ENCODE results near the gene LSMEM2. TPM values are rescaled to one million over a fixed set of nuclear protein-coding genes. Genes with fewer than 3 reads are reported as not detected.

Gene LSMEM2
- total RNA-seq, 1 donor from 2014 or later = not detected

DNA sequence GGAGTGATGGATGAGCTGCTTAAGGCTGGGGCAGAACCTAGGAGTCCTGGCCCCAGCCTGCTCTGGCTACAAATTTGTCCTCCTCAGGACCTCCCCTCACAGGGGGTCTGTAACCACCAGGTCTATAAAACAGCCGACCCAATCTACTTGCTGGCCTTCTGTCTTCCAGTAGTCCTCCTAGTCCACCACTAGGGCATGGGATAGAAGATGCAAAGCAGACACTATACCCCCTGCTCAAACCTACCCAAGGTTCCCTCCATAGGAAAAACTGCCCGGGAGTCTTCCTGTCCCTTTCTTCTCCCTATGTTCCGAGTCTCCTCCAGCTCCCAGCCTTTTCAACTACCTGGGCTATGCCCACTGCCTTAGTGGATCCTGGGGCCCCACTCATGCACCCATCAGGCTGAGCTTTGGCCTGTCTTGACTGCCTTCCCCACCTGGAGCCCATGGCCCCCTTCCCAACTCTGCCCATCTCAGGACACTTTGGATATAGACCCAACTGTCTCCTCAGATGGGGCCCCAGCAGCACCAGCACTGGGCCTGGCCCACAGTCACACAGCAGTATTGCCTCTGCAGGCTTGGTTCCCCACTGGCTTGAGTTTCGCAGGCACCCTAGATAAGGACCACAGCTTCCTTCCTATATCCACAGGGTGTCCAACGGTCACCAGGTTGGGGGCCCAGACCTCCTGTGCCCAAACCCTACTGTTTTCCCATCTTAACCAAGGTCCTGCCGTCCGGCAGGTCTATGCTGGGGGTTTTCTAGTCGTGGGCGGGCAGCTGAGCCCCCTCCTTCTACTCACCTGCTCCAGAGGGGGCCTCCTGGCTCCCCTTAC is 19.2 kb downstream of the LSMEM2 start:
- no peak for DNase-seq (ENCODE audit: low read depth)
- H3K27me3 ChIP-seq (ENCODE audit: control insufficient read depth, insufficient read depth, low read length) = no peaks in the 10 kb centered on the region
- TF ChIP-seq, protein P1, sequence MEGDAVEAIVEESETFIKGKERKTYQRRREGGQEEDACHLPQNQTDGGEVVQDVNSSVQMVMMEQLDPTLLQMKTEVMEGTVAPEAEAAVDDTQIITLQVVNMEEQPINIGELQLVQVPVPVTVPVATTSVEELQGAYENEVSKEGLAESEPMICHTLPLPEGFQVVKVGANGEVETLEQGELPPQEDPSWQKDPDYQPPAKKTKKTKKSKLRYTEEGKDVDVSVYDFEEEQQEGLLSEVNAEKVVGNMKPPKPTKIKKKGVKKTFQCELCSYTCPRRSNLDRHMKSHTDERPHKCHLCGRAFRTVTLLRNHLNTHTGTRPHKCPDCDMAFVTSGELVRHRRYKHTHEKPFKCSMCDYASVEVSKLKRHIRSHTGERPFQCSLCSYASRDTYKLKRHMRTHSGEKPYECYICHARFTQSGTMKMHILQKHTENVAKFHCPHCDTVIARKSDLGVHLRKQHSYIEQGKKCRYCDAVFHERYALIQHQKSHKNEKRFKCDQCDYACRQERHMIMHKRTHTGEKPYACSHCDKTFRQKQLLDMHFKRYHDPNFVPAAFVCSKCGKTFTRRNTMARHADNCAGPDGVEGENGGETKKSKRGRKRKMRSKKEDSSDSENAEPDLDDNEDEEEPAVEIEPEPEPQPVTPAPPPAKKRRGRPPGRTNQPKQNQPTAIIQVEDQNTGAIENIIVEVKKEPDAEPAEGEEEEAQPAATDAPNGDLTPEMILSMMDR (IDR thresholded peaks at IDR 0.05; ENCODE audit: insufficient read depth, low read length, poor library complexity, severe bottlenecking) = peak; percentile 22

DNA sequence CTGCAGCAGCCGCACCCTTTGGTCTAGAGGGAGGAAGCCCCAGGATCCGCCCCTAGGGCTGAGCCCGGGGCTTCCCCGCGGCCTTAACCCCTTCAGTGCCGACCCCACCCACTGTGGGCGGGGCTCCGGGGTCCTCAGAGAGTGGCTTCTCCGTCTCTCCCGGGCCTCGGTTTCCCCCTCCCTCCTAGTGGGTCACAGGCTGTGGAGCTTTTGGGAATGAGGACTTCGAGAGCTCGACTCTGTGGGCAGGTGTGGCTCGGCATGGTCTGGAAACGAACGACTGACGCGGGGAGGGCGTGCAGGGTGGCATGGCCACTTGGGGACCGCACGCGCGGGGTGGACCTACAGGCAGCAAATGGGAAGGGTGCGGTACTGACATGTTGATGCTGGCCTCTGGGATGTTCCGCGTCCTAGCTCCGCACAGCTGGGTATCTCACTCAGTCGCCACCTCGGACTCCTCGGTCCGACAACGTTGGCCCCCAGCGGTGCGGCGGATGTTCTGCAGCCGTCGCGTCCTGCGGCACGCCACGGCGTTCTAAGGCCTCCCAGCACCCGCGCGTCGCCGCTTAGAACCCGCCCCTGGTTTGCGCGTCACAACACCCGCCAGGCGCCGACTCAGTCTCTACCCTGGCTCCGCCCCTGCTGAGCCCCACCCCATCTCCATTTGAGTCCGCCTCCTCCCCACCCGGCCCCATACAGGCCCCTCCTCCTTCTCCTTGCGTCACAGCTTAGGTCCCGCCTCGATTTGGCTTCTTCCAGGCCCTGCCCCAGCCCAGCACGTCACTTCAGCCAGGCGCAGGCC is 20.1 kb downstream of the LSMEM2 start, which contains the start of the genes HYAL3 and NAA80:
Gene HYAL3, minus strand, starts transcription at position 570 of the 802 bp plus-strand sequence. CDS start 3,803 bp downstream, outside the sequence.
Gene NAA80, minus strand, starts transcription at position 570 of the 802 bp plus-strand sequence. CDS start 1,942 bp downstream, outside the sequence.
- TF ChIP-seq, protein P1 (IDR thresholded peaks at IDR 0.05; ENCODE audit: insufficient read depth, low read length, poor library complexity, severe bottlenecking) = no peak
- no peaks in the 10 kb centered on the region for H3K27me3 ChIP-seq (ENCODE audit: control insufficient read depth, insufficient read depth, low read length)
- peak; percentile 89 for DNase-seq (ENCODE audit: low read depth)
- no peaks in the 10 kb centered on the region for H3K36me3 ChIP-seq (ENCODE audit: control insufficient read depth, insufficient read depth, low read length)
- peak within 1 kb of the TSS; percentile 94 for H3K4me3 ChIP-seq (ENCODE audit: low read depth, low read length)

More for the DNA sequence above, 19.2 kb downstream of the LSMEM2 start:
- Histone ChIP-seq H3K4me3 (ENCODE audit: low read depth, low read length) (peak overlapping the region; percentile 94), H3K36me3 (ENCODE audit: control insufficient read depth, insufficient read depth, low read length) (no peaks in the 10 kb centered on the region)

DNA sequence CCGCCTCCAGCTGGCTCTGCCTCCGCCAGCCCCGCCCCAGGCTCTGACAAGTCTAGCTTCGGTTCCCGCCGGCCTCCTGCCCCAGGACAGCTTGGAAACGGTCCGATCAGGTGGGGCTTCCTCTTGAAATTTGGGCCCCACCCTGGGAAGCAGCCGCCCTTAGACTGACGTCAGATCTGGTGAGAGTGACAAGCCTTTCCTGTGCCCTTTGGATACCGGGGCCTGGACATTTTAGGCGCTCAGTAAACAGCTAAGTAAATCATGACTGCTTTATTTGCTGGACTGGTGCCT is 20.7 kb downstream of the LSMEM2 start:
- TF ChIP-seq, protein P1 (IDR thresholded peaks at IDR 0.05; ENCODE audit: insufficient read depth, low read length, poor library complexity, severe bottlenecking) = no peak
- H3K36me3 ChIP-seq (ENCODE audit: control insufficient read depth, insufficient read depth, low read length) = no peaks in the 10 kb centered on the region
- no peak for DNase-seq (ENCODE audit: low read depth)
- no peaks in the 10 kb centered on the region for H3K27me3 ChIP-seq (ENCODE audit: control insufficient read depth, insufficient read depth, low read length)
- H3K4me3 ChIP-seq (ENCODE audit: low read depth, low read length) = peak overlapping the region; percentile 41

DNA sequence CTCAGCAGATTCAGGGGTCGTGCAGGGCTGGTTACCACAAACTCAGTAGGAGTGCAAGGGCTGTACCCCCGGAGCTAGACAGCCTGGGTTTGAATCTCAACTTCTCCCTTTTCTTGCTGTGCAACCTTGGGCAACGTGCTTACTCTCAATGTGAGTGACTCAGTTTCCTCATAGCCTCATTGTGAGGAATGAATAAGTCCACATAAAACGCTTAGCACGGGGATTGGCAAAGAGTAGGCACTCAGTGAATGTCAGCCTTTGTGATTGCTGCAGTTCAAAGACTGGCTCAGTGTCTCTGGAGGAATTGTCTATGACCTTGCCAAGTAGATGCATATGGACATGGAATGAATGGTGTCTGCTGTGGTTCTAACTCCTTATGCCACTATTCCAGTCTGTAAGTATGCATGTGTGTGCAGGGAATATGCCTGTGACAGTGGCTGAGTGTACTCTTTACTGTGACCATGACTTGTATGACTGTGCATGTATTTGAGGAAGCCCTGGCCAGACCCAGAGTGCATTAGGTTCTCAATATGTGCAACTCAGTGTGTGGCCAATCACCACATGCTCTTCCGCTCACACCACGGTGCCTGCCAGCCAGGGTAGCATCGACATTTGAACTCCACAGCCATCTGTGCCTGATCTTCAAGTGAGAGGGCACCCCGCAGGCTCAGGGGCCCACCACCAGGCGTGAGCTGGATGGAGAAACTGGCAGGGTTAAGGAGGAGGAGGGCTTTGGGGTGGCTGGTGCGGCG is 21.2 kb downstream of the LSMEM2 start:
- TF ChIP-seq, protein P1 (IDR thresholded peaks at IDR 0.05; ENCODE audit: insufficient read depth, low read length, poor library complexity, severe bottlenecking) = no peak
- Histone ChIP-seq H3K4me3 (ENCODE audit: low read depth, low read length) (peak overlapping the region; percentile 41), H3K27me3 (ENCODE audit: control insufficient read depth, insufficient read depth, low read length) (no peaks in the 10 kb centered on the region), H3K36me3 (ENCODE audit: control insufficient read depth, insufficient read depth, low read length) (no peaks in the 10 kb centered on the region)
- no peak for DNase-seq (ENCODE audit: low read depth)

DNA sequence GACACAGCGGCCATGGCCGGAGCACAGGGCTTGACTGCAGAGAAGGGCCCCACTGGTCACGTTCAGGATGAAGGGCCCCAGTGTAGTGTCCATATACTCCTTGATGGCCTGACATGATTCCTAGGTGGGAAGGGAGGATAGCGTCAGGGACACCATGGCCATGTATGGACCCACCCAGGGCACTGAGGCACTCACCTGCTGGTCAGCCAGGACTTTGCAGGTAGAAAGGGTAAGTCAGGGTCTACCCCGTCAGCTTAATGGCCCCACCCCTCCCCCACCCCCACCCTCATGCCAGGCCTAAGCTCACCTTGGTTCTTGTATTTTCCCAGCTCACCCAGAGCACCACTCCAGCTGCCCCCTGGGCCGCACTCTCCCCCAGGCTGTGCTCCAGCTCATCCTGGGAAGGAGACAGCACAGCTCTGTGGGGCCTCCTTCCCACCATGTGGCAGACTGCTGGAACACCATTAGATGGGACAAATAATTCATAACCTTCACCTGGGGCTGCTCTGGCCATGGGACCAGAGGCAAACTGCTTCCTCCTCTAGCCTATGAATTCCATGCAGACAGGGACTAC is 21.9 kb downstream of the LSMEM2 start:
- H3K27me3 ChIP-seq (ENCODE audit: control insufficient read depth, insufficient read depth, low read length) = no peaks in the 10 kb centered on the region
- H3K4me3 ChIP-seq (ENCODE audit: low read depth, low read length) = no peak overlapping the region
- no peaks in the 10 kb centered on the region for H3K36me3 ChIP-seq (ENCODE audit: control insufficient read depth, insufficient read depth, low read length)
- TF ChIP-seq, protein P1 (IDR thresholded peaks at IDR 0.05; ENCODE audit: insufficient read depth, low read length, poor library complexity, severe bottlenecking) = no peak
- no peak for DNase-seq (ENCODE audit: low read depth)
